HCT116 (cell line): Measurements from ENCODE around the gene PLK1. TPM values are rescaled to one million over a fixed set of nuclear protein-coding genes. Genes with fewer than 3 reads are reported as not detected.

Experiments
- ATAC-seq: fragments of 200-7000 bp; cut with Tn5 transposase; 2 replicates; pipeline ENCODE4 v1.9.1; 2020; ENCODE audit warnings: mild to moderate bottlenecking, moderate library complexity
- BruUV-seq: library from RNA; stranded (reverse); fragments of 400-500 nt; replicated peaks from 2 replicates; lab custom pipeline; 2021; lab: Mats Ljungman, UMichigan
- CTCF ChIA-PET: fragments of 300-600 bp; sonication (Branson Sonifier 250); formaldehyde crosslinking; loops from one replicate; lab custom pipeline; 2021; ENCODE audit warnings: antibody characterized with exemption; lab: Charles Lee
- POLR2A ChIA-PET: fragments of 300-600, 350-600 bp; sonication (Branson Sonifier 250); formaldehyde crosslinking; loops from one replicate; lab custom pipeline; 2021; ENCODE audit warnings: antibody characterized with exemption; lab: Charles Lee
- RAD21 ChIA-PET, 2 experiments: fragments of 300-600 bp; sonication (Branson Sonifier 250); formaldehyde crosslinking; loops; one replicate each; lab custom pipeline; 2023; ENCODE audit warnings: low total read pairs in 2 of 2; ENCODE audit not compliant: uncharacterized antibody in 2 of 2, unreplicated experiment in 2 of 2, low non-redundant PET in 1 of 2; lab: Charles Lee
- DNase-seq: peaks from one replicate; pipeline ENCODE4 v3.0.0-alpha.2; 2010; ENCODE audit warnings: low read depth, low spot score
- H2AFZ ChIP-seq: fragments of 200-600 bp; shearing (Covaris generic), sonication (generic); 2 replicates; pipeline ENCODE4 v1.6.1; 2017; ENCODE audit warnings: low read depth, mixed run types, mixed read lengths, antibody characterized with exemption, low read length; ENCODE audit not compliant: poor library complexity, severe bottlenecking
- H3K27ac ChIP-seq: 2 replicates; pipeline ENCODE4 v1.5.1; 2012; ENCODE audit warnings: low read depth, low read length
- H3K27me3 ChIP-seq: fragments of 200-600 bp; sonication (generic); 2 replicates; pipeline ENCODE4 v1.6.1; 2016; ENCODE audit warnings: mixed run types, low read length, mixed read lengths; ENCODE audit not compliant: insufficient read depth
- H3K36me3 ChIP-seq, 2 experiments: fragments of 200-500 bp in 1 of 2; fragments of 200-600 bp in 1 of 2; sonication (Bioruptor generic) in 1 of 2; sonication (generic) in 1 of 2; 2 replicates each; pipeline versions ENCODE4 v1.5.1 to v1.6.1; 2014 to 2016; ENCODE audit warnings: low read length in 2 of 2, inconsistent platforms in 1 of 2, mixed read lengths in 1 of 2, mixed run types in 1 of 2; ENCODE audit not compliant: insufficient read depth in 2 of 2, control insufficient read depth in 1 of 2
- H3K4me1 ChIP-seq, 2 experiments: fragments of 200-600 bp in 1 of 2; sonication (generic) in 1 of 2; 2 replicates each; pipeline versions ENCODE4 v1.5.1 to v1.6.1; 2012 to 2017; ENCODE audit warnings: low read length in 2 of 2, inconsistent platforms in 1 of 2, mild to moderate bottlenecking in 1 of 2, mixed read lengths in 1 of 2, mixed run types in 1 of 2, moderate library complexity in 1 of 2; ENCODE audit not compliant: insufficient read depth in 2 of 2, control insufficient read depth in 1 of 2
- H3K4me2 ChIP-seq: fragments of 200-600 bp; sonication (generic); 2 replicates; pipeline ENCODE4 v1.6.1; 2017; ENCODE audit warnings: mixed run types, low read length, mixed read lengths
- H3K4me3 ChIP-seq, 2 experiments: fragments of 200-600 bp in 1 of 2; sonication (generic) in 1 of 2; replicated peaks in 1 of 2; 2 replicates each; pipeline ENCODE4 v1.5.1; 2011 to 2016; ENCODE audit warnings: low read length in 2 of 2, control low read depth in 1 of 2, low read depth in 1 of 2, mild to moderate bottlenecking in 1 of 2, mixed read lengths in 1 of 2, mixed run types in 1 of 2
- H3K79me2 ChIP-seq: fragments of 200-600 bp; sonication (generic); 2 replicates; pipeline ENCODE4 v1.6.1; 2017; ENCODE audit warnings: mild to moderate bottlenecking, mixed run types, low read length, moderate library complexity, mixed read lengths; ENCODE audit not compliant: insufficient read depth
- H3K9ac ChIP-seq: fragments of 200-600 bp; sonication (generic); 2 replicates; pipeline ENCODE4 v1.6.1; 2016; ENCODE audit warnings: low read length, mixed read lengths
- H3K9me2 ChIP-seq: fragments of 200-600 bp; sonication (generic), shearing (Covaris generic); 2 replicates; pipeline ENCODE4 v1.6.1; 2017; ENCODE audit warnings: mixed run types, mild to moderate bottlenecking, moderate library complexity; ENCODE audit not compliant: insufficient read depth
- H3K9me3 ChIP-seq, 2 experiments: fragments of 200-500 bp in 1 of 2; fragments of 200-600 bp in 1 of 2; sonication (Bioruptor generic) in 1 of 2; sonication (generic) in 1 of 2; 2 replicates each; pipeline ENCODE4 v1.6.1; 2014 to 2017; ENCODE audit warnings: low read length in 2 of 2, mixed read lengths in 2 of 2, inconsistent platforms in 1 of 2, low read depth in 1 of 2, mild to moderate bottlenecking in 1 of 2, mixed run types in 1 of 2, moderate library complexity in 1 of 2; ENCODE audit not compliant: control insufficient read depth in 1 of 2, insufficient read depth in 1 of 2
- H4K20me1 ChIP-seq: fragments of 200-600 bp; sonication (generic), shearing (Covaris generic); 2 replicates; pipeline ENCODE4 v1.6.1; 2017; ENCODE audit warnings: mixed run types, mild to moderate bottlenecking, moderate library complexity; ENCODE audit not compliant: insufficient read depth
- CBX3 ChIP-seq: IDR thresholded peaks from 2 replicates; pipeline ENCODE4 v1.6.1; 2012; ENCODE audit warnings: low read depth
- CEBPB ChIP-seq: IDR thresholded peaks from 2 replicates; pipeline ENCODE4 v1.6.1; 2012; ENCODE audit warnings: low read depth
- ELF1 ChIP-seq: IDR thresholded peaks from 2 replicates; pipeline ENCODE4 v1.6.1; 2012; ENCODE audit warnings: low read depth, borderline replicate concordance
- EZH2phosphoT487 ChIP-seq: fragments of 200-600 bp; IDR thresholded peaks from 2 replicates; pipeline ENCODE4 v1.6.1; 2018; ENCODE audit warnings: antibody characterized with exemption, borderline replicate concordance
- JUND ChIP-seq: IDR thresholded peaks from 2 replicates; pipeline ENCODE4 v1.6.1; 2012
- MAX ChIP-seq: IDR thresholded peaks from 2 replicates; pipeline ENCODE4 v1.6.1; 2012
- POLR2A ChIP-seq: IDR thresholded peaks from 2 replicates; pipeline ENCODE4 v1.7.0; 2011; ENCODE audit warnings: borderline replicate concordance; ENCODE audit not compliant: insufficient read depth, insufficient read length; ENCODE audit errors: extremely low read depth
- POLR2AphosphoS5 ChIP-seq: IDR thresholded peaks from 2 replicates; pipeline ENCODE4 v1.6.1; 2011; ENCODE audit warnings: mild to moderate bottlenecking, low read depth, low read length, moderate library complexity
- RAD21 ChIP-seq: IDR thresholded peaks from 2 replicates; pipeline ENCODE4 v1.6.1; 2012; ENCODE audit warnings: low read depth, mild to moderate bottlenecking
- REST ChIP-seq: IDR thresholded peaks from 2 replicates; pipeline ENCODE4 v1.6.1; 2012; ENCODE audit warnings: low read depth
- SIN3A ChIP-seq: IDR thresholded peaks from 2 replicates; pipeline ENCODE4 v1.6.1; 2012; ENCODE audit warnings: low read depth
- SP1 ChIP-seq: IDR thresholded peaks from 2 replicates; pipeline ENCODE4 v1.6.1; 2012; ENCODE audit warnings: low read depth
- SRF ChIP-seq: IDR thresholded peaks from 2 replicates; pipeline ENCODE4 v1.6.1; 2012; ENCODE audit warnings: low read depth
- TCF7L2 ChIP-seq: IDR thresholded peaks from 2 replicates; pipeline ENCODE4 v1.7.0; 2011; ENCODE audit warnings: borderline replicate concordance, inconsistent platforms; ENCODE audit not compliant: insufficient read depth, insufficient read length; ENCODE audit errors: extremely low read depth
- YY1 ChIP-seq: IDR thresholded peaks from 2 replicates; pipeline ENCODE4 v1.6.1; 2011; ENCODE audit warnings: low read length, low read depth, moderate library complexity, mild to moderate bottlenecking; ENCODE audit not compliant: insufficient replicate concordance; ENCODE audit errors: extremely low read depth
- ZBTB33 ChIP-seq: IDR thresholded peaks from 2 replicates; pipeline ENCODE4 v1.6.1; 2011; ENCODE audit warnings: mild to moderate bottlenecking, low read length, moderate library complexity; ENCODE audit not compliant: insufficient replicate concordance; ENCODE audit errors: extremely low read depth
- ZFX ChIP-seq: fragments of 450-650 bp; IDR thresholded peaks from 2 replicates; pipeline ENCODE4 v1.6.1; 2017
- ZNF274 ChIP-seq: fragments of 200-500 bp; sonication (Bioruptor generic); IDR thresholded peaks from 2 replicates; pipeline ENCODE4 v1.6.1; 2014; ENCODE audit warnings: mild to moderate bottlenecking, low read depth, low read length, inconsistent platforms
- intact Hi-C: fragments of 100-400 bp; cut with micrococcal nuclease; formaldehyde crosslinking; loops from 2 replicates; pipeline ENCODE4 v1.10.0; 2022
- total RNA-seq: library from RNA; stranded (reverse); gene quantifications from one replicate; pipeline ENCODE4 v1.2.1, GENCODE V29; 2021; ENCODE audit not compliant: unreplicated experiment
- TF ChIP-seq, protein P1 (sequence below): IDR thresholded peaks from 2 replicates; pipeline ENCODE4 v1.6.1; 2012
- TF ChIP-seq, protein P2 (sequence below), 3 experiments: fragments of 200-600 bp in 1 of 3; sonication (generic) in 1 of 3; IDR thresholded peaks in 2 of 3; conservative IDR thresholded peaks in 1 of 3; 2 replicates each; pipeline ENCODE4 v1.5.1; 2012 to 2017; ENCODE audit warnings: low read depth in 2 of 3, low read length in 2 of 3, antibody characterized with exemption in 1 of 3, borderline replicate concordance in 1 of 3, control low read depth in 1 of 3, mild to moderate bottlenecking in 1 of 3, mixed read lengths in 1 of 3, mixed run types in 1 of 3, moderate library complexity in 1 of 3; ENCODE audit not compliant: insufficient read depth in 1 of 3

PLK1 gene
- total RNA-seq, 1 experiment from 2014 or later = 144 TPM

DNA sequence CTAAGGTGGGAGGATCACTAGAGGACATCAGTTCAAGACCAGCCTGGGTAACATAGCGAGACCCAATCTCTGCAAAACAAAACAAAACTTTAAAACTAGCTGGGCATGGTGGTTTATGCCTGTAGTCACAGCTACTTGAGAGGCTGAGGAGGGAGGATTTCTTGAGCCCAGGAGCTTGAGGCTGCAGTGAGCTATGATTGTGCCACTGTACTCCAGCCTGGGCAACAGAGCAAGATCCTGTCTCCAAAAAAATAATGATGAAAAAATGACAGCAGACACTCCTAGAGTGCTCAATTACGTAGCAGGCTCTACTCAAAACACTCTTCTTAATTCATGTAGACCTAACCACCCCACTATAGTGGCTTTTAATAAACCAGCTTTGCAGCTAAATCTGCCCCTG, 21.4 kb downstream of the PLK1 start:
- DNase-seq = no peak
- BruUV-seq = no TSS peak
- ChIA-PET POLR2A (interaction anchor here (0.9 kb wide), 1 partner anchor 14 kb away, joined by 4 read pairs; no protein-coding TSS in a partner anchor), RAD21 (no interaction called here), CTCF (no interaction called here)
- H3K79me2 ChIP-seq = no peaks in the 10 kb centered on the region
- 0 out of 2 replicates have a peak overlapping the region, but pooled peaks have one; percentile 13 for H3K4me2 ChIP-seq
- no peaks in the 10 kb centered on the region for H4K20me1 ChIP-seq
- peaks cover 12 to 30% of the 10 kb centered on the region in 2 experiments for H3K4me1 ChIP-seq
- no peaks in the 10 kb centered on the region for H3K36me3 ChIP-seq
- H3K27me3 ChIP-seq = no peaks in the 10 kb centered on the region
- no peak for ATAC-seq
- no peaks in the 10 kb centered on the region for H3K9me2 ChIP-seq
- intact Hi-C loops = no loop called here
- H3K4me3 ChIP-seq = no peak overlapping the region
- TF ChIP-seq YY1 = no peak
- TF ChIP-seq, protein P1, sequence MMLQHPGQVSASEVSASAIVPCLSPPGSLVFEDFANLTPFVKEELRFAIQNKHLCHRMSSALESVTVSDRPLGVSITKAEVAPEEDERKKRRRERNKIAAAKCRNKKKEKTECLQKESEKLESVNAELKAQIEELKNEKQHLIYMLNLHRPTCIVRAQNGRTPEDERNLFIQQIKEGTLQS = no peak
- no peak for TF ChIP-seq MAX
- no peak for TF ChIP-seq REST
- no peak for TF ChIP-seq CEBPB
- no peak for TF ChIP-seq CBX3
- TF ChIP-seq SIN3A = no peak
- no peak for TF ChIP-seq RAD21
- no peak for TF ChIP-seq POLR2A
- TF ChIP-seq JUND = no peak
- TF ChIP-seq ZBTB33 = no peak
- TF ChIP-seq SRF = no peak
- no peak for TF ChIP-seq ELF1
- TF ChIP-seq ZNF274 = no peak
- no peak for TF ChIP-seq EZH2phosphoT487
- TF ChIP-seq, protein P2, sequence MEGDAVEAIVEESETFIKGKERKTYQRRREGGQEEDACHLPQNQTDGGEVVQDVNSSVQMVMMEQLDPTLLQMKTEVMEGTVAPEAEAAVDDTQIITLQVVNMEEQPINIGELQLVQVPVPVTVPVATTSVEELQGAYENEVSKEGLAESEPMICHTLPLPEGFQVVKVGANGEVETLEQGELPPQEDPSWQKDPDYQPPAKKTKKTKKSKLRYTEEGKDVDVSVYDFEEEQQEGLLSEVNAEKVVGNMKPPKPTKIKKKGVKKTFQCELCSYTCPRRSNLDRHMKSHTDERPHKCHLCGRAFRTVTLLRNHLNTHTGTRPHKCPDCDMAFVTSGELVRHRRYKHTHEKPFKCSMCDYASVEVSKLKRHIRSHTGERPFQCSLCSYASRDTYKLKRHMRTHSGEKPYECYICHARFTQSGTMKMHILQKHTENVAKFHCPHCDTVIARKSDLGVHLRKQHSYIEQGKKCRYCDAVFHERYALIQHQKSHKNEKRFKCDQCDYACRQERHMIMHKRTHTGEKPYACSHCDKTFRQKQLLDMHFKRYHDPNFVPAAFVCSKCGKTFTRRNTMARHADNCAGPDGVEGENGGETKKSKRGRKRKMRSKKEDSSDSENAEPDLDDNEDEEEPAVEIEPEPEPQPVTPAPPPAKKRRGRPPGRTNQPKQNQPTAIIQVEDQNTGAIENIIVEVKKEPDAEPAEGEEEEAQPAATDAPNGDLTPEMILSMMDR (IDR thresholded peaks at IDR 0.05 in 2 of 3, conservative IDR thresholded peaks at IDR 0.05 in 1 of 3; ENCODE audit: borderline replicate concordance in 1 of 3, insufficient read depth in 1 of 3, low read depth in 2 of 3, low read length in 2 of 3) = no peak
- no peak for TF ChIP-seq ZFX
- TF ChIP-seq SP1 = no peak
- TF ChIP-seq POLR2AphosphoS5 = no peak
- TF ChIP-seq TCF7L2 = no peak
- TF ChIP-seq, all 23 proteins: peak for 0
- Histone ChIP-seq H3K27ac (no peak overlapping the region; the same call in 1 of the 2 replicates), H3K9me3 (peaks cover 3 to 9% of the 10 kb centered on the region in 2 experiments; a peak in 2 of 4 replicates), H3K9ac (no peak overlapping the region), H2AFZ (no peak overlapping the region)
